ENCODE results near the gene OSBP2. TPM values are rescaled to one million over a fixed set of nuclear protein-coding genes. Genes with fewer than 3 reads are reported as not detected.

Gene OSBP2
- total and polyA plus RNA-seq, 2 experiments from 2014 or later, result 2.1 to 2.9 TPM

DNA sequence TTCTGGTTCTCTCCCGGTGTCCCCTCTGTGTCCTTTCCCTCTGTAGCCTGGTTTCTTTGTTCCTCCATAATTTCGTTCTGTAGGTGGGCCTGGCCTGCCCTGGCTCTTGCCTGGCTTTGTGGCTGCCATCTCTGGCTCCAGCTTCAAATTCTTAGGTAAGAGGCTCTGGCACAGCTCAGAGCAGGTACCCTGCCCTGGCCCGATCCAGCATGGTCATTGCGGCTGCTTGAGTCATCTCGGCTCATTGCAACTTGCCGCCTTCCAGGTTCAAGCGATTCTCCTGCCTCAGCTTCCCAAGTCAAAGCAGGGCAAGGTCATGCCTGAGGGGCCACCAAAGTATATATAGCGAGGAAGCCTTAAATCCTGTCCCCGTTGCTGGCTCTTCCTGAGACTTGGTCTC, 76.0 kb downstream of the OSBP2 start (continued):
- TF ChIP-seq, protein P1, sequence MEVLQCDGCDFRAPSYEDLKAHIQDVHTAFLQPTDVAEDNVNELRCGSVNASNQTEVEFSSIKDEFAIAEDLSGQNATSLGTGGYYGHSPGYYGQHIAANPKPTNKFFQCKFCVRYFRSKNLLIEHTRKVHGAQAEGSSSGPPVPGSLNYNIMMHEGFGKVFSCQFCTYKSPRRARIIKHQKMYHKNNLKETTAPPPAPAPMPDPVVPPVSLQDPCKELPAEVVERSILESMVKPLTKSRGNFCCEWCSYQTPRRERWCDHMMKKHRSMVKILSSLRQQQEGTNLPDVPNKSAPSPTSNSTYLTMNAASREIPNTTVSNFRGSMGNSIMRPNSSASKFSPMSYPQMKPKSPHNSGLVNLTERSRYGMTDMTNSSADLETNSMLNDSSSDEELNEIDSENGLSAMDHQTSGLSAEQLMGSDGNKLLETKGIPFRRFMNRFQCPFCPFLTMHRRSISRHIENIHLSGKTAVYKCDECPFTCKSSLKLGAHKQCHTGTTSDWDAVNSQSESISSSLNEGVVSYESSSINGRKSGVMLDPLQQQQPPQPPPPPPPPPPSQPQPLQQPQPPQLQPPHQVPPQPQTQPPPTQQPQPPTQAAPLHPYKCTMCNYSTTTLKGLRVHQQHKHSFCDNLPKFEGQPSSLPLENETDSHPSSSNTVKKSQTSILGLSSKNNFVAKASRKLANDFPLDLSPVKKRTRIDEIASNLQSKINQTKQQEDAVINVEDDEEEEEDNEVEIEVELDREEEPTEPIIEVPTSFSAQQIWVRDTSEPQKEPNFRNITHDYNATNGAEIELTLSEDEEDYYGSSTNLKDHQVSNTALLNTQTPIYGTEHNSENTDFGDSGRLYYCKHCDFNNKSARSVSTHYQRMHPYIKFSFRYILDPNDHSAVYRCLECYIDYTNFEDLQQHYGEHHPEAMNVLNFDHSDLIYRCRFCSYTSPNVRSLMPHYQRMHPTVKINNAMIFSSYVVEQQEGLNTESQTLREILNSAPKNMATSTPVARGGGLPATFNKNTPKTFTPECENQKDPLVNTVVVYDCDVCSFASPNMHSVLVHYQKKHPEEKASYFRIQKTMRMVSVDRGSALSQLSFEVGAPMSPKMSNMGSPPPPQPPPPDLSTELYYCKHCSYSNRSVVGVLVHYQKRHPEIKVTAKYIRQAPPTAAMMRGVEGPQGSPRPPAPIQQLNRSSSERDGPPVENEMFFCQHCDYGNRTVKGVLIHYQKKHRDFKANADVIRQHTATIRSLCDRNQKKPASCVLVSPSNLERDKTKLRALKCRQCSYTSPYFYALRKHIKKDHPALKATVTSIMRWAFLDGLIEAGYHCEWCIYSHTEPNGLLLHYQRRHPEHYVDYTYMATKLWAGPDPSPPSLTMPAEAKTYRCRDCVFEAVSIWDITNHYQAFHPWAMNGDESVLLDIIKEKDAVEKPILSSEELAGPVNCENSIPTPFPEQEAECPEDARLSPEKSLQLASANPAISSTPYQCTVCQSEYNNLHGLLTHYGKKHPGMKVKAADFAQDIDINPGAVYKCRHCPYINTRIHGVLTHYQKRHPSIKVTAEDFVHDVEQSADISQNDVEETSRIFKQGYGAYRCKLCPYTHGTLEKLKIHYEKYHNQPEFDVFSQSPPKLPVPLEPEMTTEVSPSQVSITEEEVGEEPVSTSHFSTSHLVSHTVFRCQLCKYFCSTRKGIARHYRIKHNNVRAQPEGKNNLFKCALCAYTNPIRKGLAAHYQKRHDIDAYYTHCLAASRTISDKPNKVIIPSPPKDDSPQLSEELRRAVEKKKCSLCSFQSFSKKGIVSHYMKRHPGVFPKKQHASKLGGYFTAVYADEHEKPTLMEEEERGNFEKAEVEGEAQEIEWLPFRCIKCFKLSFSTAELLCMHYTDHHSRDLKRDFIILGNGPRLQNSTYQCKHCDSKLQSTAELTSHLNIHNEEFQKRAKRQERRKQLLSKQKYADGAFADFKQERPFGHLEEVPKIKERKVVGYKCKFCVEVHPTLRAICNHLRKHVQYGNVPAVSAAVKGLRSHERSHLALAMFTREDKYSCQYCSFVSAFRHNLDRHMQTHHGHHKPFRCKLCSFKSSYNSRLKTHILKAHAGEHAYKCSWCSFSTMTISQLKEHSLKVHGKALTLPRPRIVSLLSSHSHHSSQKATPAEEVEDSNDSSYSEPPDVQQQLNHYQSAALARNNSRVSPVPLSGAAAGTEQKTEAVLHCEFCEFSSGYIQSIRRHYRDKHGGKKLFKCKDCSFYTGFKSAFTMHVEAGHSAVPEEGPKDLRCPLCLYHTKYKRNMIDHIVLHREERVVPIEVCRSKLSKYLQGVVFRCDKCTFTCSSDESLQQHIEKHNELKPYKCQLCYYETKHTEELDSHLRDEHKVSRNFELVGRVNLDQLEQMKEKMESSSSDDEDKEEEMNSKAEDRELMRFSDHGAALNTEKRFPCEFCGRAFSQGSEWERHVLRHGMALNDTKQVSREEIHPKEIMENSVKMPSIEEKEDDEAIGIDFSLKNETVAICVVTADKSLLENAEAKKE (CRISPR knock-in tag; IDR thresholded peaks at IDR 0.05), result no peak
- TF ChIP-seq CREB1 (CRISPR knock-in tag; IDR thresholded peaks at IDR 0.05; ENCODE audit: low read depth), result no peak
- TF ChIP-seq ZNF114 (CRISPR knock-in tag; IDR thresholded peaks at IDR 0.05), result no peak

DNA sequence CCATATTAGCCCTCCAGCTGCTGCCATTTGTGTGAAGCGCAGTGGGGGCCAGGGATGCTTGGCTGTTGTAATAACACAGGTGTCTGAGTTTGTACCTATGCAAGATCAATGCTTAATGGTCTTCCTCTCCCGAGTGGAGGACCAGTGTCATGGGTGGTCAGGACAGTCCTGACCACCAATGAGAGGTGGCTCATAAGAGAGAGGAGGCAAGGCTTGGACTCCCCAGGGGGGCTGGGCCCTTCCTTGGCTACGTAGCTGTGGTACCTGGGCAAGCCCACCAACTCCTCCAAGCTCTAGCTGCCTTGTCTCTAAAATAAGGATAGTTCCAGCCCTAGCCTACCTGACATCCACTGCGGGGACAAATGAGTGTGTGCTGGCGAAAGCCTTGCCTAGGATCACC, 79.2 kb downstream of the OSBP2 start:
- no peaks in the 10 kb centered on the region for H3K9me3 Mint-ChIP-seq

More for the DNA sequence above, 79.2 kb downstream of the OSBP2 start:
- ATAC-seq, result no peak
- Histone ChIP-seq H3K9me2 (ENCODE audit: insufficient read depth) (no peaks in the 10 kb centered on the region), H2AFZ (no peak overlapping the region), H4K20me1 (replicated peaks; ENCODE audit: insufficient read depth) (no peaks in the 10 kb centered on the region), H3K4me2 (no peak overlapping the region), H3K27ac (ENCODE audit: low read depth) (no peak overlapping the region), H3K79me2 (replicated peaks; ENCODE audit: insufficient read depth) (no peaks in the 10 kb centered on the region), H3K4me3 (no peak overlapping the region), H3F3A (replicated peaks; ENCODE audit: low read depth) (no peaks in the 10 kb centered on the region), H3K36me3 (ENCODE audit: insufficient read depth) (no peaks in the 10 kb centered on the region), H3K27me3 (ENCODE audit: insufficient read depth) (no peaks in the 10 kb centered on the region), H3K4me1 (ENCODE audit: insufficient read depth) (no peaks in the 10 kb centered on the region)
- no peak for DNase-seq (ENCODE audit: low spot score)
- H3K27me3 Mint-ChIP-seq (ENCODE audit: insufficient read depth, low read depth, poor library complexity), result peaks cover 5% of the 10 kb centered on the region
- H3K4me1 Mint-ChIP-seq, result no peaks in the 10 kb centered on the region
- no peaks in the 10 kb centered on the region for H3K36me3 Mint-ChIP-seq (ENCODE audit: low read depth)
- TF ChIP-seq, protein P2, sequence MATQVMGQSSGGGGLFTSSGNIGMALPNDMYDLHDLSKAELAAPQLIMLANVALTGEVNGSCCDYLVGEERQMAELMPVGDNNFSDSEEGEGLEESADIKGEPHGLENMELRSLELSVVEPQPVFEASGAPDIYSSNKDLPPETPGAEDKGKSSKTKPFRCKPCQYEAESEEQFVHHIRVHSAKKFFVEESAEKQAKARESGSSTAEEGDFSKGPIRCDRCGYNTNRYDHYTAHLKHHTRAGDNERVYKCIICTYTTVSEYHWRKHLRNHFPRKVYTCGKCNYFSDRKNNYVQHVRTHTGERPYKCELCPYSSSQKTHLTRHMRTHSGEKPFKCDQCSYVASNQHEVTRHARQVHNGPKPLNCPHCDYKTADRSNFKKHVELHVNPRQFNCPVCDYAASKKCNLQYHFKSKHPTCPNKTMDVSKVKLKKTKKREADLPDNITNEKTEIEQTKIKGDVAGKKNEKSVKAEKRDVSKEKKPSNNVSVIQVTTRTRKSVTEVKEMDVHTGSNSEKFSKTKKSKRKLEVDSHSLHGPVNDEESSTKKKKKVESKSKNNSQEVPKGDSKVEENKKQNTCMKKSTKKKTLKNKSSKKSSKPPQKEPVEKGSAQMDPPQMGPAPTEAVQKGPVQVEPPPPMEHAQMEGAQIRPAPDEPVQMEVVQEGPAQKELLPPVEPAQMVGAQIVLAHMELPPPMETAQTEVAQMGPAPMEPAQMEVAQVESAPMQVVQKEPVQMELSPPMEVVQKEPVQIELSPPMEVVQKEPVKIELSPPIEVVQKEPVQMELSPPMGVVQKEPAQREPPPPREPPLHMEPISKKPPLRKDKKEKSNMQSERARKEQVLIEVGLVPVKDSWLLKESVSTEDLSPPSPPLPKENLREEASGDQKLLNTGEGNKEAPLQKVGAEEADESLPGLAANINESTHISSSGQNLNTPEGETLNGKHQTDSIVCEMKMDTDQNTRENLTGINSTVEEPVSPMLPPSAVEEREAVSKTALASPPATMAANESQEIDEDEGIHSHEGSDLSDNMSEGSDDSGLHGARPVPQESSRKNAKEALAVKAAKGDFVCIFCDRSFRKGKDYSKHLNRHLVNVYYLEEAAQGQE (IDR thresholded peaks at IDR 0.05; ENCODE audit: unreplicated experiment), result no peak
- TF ChIP-seq NANOG (IDR thresholded peaks at IDR 0.05; ENCODE audit: borderline replicate concordance) (no peak), STAT1 (IDR thresholded peaks at IDR 0.05; ENCODE audit: unreplicated experiment) (no peak)
- TF ChIP-seq, protein P1 (CRISPR knock-in tag; IDR thresholded peaks at IDR 0.05), result no peak
- H3K27ac Mint-ChIP-seq, result no peak overlapping the region
- H3K4me3 Mint-ChIP-seq, result no peak overlapping the region
